GM12878 (cell line): ENCODE measurements around the gene LBR. TPM values are rescaled to one million over a fixed set of nuclear protein-coding genes. Genes with fewer than 3 reads are reported as not detected.

Experiments used
- EGR1 ChIP-seq, 2 experiments: IDR thresholded peaks; 1 replicate in 1 of 2; 2 replicates in 1 of 2; pipeline ENCODE4 v1.6.1; 2011 to 2012; ENCODE audit warnings: low read depth in 2 of 2, low read length in 2 of 2, borderline replicate concordance in 1 of 2, mild to moderate bottlenecking in 1 of 2, moderate library complexity in 1 of 2
- EP300 ChIP-seq, 2 experiments: fragments of 150-350 bp in 1 of 2; IDR thresholded peaks; 2 replicates each; pipeline ENCODE4 v1.6.1; 2011 to 2012; ENCODE audit warnings: low read depth in 2 of 2, low read length in 2 of 2, borderline replicate concordance in 1 of 2, improper control_type of control experiment in 1 of 2, inconsistent platforms in 1 of 2; ENCODE audit not compliant: control insufficient read depth in 1 of 2
- MTA3 ChIP-seq: IDR thresholded peaks from 2 replicates; pipeline ENCODE4 v1.6.1; 2012; ENCODE audit warnings: low read length, inconsistent platforms, borderline replicate concordance
- NR2C1 ChIP-seq: fragments of 450-650 bp; IDR thresholded peaks from 2 replicates; pipeline ENCODE4 v1.6.1; 2017; ENCODE audit warnings: antibody characterized with exemption, mild to moderate bottlenecking, moderate library complexity
- SMAD1 ChIP-seq: fragments of 450-650 bp; IDR thresholded peaks from 2 replicates; pipeline ENCODE4 v1.6.1; 2018; ENCODE audit warnings: mild to moderate bottlenecking, low read depth; ENCODE audit not compliant: partially characterized antibody
- SP1 ChIP-seq: IDR thresholded peaks from one replicate; pipeline ENCODE4 v1.6.1; 2011; ENCODE audit warnings: low read depth, low read length
- ZNF207 ChIP-seq: fragments of 450-650 bp; IDR thresholded peaks from 2 replicates; pipeline ENCODE4 v1.6.1; 2014; ENCODE audit warnings: antibody characterized with exemption, mild to moderate bottlenecking, borderline replicate concordance
- ZNF217 ChIP-seq: fragments of 450-650 bp; IDR thresholded peaks from 2 replicates; pipeline ENCODE4 v1.6.1; 2017; ENCODE audit warnings: antibody characterized with exemption, mild to moderate bottlenecking
- polyA plus RNA-seq, 11 experiments: library from polyadenylated mRNA; depleted of rRNA in 4 of 11; unstranded in 6 of 11; stranded (reverse) in 5 of 11; fragments of >200 nt; fragmentation: Nextera tagmentation in 4 of 11; fragmentation: Illumina TruSeq in 1 of 11; extraction: Ambion mirVana in 4 of 11; extraction: Trizol in 1 of 11; gene quantifications; 1 replicate in 1 of 11; 2 replicates in 10 of 11; pipeline versions ENCODE4 v1.2.1 to v1.2.3, GENCODE V29; 2011 to 2016; ENCODE audit warnings: inconsistent platforms in 2 of 11, missing spikeins in 2 of 11, low read depth in 1 of 11
- total RNA-seq, 4 experiments: library from RNA; depleted of rRNA in 3 of 4; stranded (reverse); fragments of >200 nt in 3 of 4; fragmentation: Illumina TruSeq in 1 of 4; extraction: Trizol in 1 of 4; gene quantifications; 2 replicates each; pipeline versions ENCODE4 v1.2.1 to v1.2.3, GENCODE V29; 2013 to 2021
- TF ChIP-seq, protein P1 (sequence below): IDR thresholded peaks from 2 replicates; pipeline ENCODE4 v1.6.1; 2012; ENCODE audit warnings: low read depth, low read length, improper control_type of control experiment
- TF ChIP-seq, protein P2 (sequence below): fragments of 450-650 bp; IDR thresholded peaks from 2 replicates; pipeline ENCODE4 v1.6.1; 2017; ENCODE audit warnings: mild to moderate bottlenecking, moderate library complexity

Gene LBR
- total and polyA plus RNA-seq, 10 of the 15 experiments (the other 5 are each of a cell fraction or from before 2014, with no cell fraction given): 81.8 to 178 (median 114) TPM

DNA sequence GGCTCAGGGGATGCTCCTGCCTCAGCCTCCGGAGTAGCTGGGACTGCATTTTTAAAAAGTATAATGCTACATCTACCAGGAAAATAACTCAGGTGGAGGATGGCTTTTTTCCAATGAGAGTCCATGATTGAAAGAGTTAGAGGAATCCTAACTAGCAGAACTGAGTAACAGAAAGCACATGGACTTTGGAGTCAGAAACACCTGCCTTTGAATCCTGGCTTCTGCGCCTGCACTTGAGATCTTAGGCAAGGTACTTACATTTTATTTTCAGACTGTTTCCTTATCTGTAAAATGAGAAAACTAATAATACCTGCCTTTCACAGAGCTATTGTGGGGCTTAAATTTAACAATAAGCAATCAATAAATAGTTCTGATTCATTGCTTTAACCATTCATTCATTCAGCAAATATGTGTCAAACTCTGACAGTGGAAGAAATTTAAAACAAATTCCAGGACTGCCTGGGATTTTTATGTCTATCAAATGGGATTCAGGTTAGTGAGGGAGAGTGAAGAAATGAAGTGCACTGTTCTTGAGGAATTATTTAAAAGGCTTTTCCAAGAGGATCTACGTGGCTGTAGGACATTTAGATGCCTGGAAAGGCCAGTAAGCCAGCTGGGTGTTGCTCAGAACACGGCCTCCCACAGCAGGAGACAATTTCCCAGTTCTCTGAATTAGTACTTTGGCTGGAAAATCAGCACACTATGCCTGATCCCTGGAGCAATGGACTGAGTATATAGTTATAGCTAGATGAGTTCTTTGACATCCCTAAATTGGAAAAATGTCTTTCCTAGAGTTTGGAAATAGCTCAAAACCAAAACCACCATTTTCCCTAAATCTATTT is 12.8 kb upstream of the LBR start (continued):
- TF ChIP-seq SMAD1 (no peak), ZNF207 (no peak), EGR1 (IDR thresholded peaks at IDR 0.05; ENCODE audit: borderline replicate concordance in 1 of 2, low read depth in 2 of 2, low read length in 2 of 2) (no peak), MTA3 (no peak), SP1 (no peak), ZNF217 (no peak), EP300 (IDR thresholded peaks at IDR 0.05; ENCODE audit: borderline replicate concordance in 1 of 2, control insufficient read depth in 1 of 2, low read depth in 2 of 2, low read length in 2 of 2) (no peak), NR2C1 (no peak)
- TF ChIP-seq, protein P1, sequence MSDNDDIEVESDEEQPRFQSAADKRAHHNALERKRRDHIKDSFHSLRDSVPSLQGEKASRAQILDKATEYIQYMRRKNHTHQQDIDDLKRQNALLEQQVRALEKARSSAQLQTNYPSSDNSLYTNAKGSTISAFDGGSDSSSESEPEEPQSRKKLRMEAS: no peak
- TF ChIP-seq, protein P2, sequence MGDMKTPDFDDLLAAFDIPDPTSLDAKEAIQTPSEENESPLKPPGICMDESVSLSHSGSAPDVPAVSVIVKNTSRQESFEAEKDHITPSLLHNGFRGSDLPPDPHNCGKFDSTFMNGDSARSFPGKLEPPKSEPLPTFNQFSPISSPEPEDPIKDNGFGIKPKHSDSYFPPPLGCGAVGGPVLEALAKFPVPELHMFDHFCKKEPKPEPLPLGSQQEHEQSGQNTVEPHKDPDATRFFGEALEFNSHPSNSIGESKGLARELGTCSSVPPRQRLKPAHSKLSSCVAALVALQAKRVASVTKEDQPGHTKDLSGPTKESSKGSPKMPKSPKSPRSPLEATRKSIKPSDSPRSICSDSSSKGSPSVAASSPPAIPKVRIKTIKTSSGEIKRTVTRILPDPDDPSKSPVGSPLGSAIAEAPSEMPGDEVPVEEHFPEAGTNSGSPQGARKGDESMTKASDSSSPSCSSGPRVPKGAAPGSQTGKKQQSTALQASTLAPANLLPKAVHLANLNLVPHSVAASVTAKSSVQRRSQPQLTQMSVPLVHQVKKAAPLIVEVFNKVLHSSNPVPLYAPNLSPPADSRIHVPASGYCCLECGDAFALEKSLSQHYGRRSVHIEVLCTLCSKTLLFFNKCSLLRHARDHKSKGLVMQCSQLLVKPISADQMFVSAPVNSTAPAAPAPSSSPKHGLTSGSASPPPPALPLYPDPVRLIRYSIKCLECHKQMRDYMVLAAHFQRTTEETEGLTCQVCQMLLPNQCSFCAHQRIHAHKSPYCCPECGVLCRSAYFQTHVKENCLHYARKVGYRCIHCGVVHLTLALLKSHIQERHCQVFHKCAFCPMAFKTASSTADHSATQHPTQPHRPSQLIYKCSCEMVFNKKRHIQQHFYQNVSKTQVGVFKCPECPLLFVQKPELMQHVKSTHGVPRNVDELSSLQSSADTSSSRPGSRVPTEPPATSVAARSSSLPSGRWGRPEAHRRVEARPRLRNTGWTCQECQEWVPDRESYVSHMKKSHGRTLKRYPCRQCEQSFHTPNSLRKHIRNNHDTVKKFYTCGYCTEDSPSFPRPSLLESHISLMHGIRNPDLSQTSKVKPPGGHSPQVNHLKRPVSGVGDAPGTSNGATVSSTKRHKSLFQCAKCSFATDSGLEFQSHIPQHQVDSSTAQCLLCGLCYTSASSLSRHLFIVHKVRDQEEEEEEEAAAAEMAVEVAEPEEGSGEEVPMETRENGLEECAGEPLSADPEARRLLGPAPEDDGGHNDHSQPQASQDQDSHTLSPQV: no peak
